Bronchial epithelial cell (primary cell): ENCODE measurements around the gene ZFAND6. TPM values are rescaled to one million over a fixed set of nuclear protein-coding genes. Genes with fewer than 3 reads are reported as not detected.
A peak's percentile ranks its signal among the peaks of the same experiment; 100 is the strongest.

Experiments used
- DNase-seq: peaks from one replicate; pipeline ENCODE4 v3.0.0-alpha.2; 2010; ENCODE audit warnings: low read depth
- FAIRE-seq: peaks from 2 replicates; lab custom pipeline; 2011; peaks lifted over from hg19 to GRCh38; lab: Jason Lieb, UNC
- H3K27me3 ChIP-seq: 2 replicates; pipeline ENCODE4 v1.5.1; 2011; ENCODE audit warnings: low read length; ENCODE audit not compliant: control insufficient read depth, insufficient read depth
- H3K36me3 ChIP-seq: 2 replicates; pipeline ENCODE4 v1.5.1; 2011; ENCODE audit warnings: low read length; ENCODE audit not compliant: control insufficient read depth, insufficient read depth
- H3K4me3 ChIP-seq: 2 replicates; pipeline ENCODE4 v1.5.1; 2011; ENCODE audit warnings: mild to moderate bottlenecking, low read depth, low read length, control low read depth
- CTCF ChIP-seq: IDR thresholded peaks from 2 replicates; pipeline ENCODE4 v1.5.1; 2011; ENCODE audit warnings: mild to moderate bottlenecking, moderate library complexity, low read length, control low read depth, inconsistent platforms; ENCODE audit not compliant: insufficient read depth, severe bottlenecking
- total RNA-seq: library from RNA; depleted of rRNA; stranded (reverse); fragments of >200 nt; gene quantifications from 2 replicates; pipeline ENCODE4 v1.2.1, GENCODE V29; 2014

ZFAND6 gene
- total RNA-seq, 1 donor from 2014 or later = 186 TPM

DNA sequence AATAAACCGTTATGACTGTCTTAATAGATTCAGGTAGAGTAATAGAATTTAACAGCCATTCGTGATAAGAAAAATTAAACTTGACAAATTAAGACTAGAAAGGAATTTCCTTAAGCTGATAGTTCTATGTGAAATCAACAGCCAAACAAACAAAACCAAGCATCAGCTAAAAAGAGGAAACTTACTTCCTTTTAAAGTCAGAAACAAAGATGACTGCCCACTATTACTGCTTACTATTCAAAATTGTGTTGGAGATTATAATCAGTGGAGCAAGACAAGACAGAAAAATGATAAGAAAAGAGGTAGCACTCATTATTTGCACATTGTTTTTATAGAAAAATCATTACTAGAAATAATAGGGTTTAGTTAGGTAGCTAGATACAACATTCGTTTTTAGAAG lies 79.5 kb downstream of the ZFAND6 start:
- Histone ChIP-seq H3K4me3 (no peak overlapping the region), H3K27me3 (no peaks in the 10 kb centered on the region), H3K36me3 (no peaks in the 10 kb centered on the region)
- FAIRE-seq (no peak), DNase-seq (no peak)
- TF ChIP-seq CTCF = no peak

- Histone ChIP-seq H3K27me3 (no peaks in the 10 kb centered on the region), H3K36me3 (no peaks in the 10 kb centered on the region), H3K4me3 (no peak overlapping the region)
- no peak for TF ChIP-seq CTCF
- DNase-seq (no peak), FAIRE-seq (no peak)
Measured at GRCh38 chr15:80140909-80141308, 81.4 kb downstream of the ZFAND6 start.

DNA sequence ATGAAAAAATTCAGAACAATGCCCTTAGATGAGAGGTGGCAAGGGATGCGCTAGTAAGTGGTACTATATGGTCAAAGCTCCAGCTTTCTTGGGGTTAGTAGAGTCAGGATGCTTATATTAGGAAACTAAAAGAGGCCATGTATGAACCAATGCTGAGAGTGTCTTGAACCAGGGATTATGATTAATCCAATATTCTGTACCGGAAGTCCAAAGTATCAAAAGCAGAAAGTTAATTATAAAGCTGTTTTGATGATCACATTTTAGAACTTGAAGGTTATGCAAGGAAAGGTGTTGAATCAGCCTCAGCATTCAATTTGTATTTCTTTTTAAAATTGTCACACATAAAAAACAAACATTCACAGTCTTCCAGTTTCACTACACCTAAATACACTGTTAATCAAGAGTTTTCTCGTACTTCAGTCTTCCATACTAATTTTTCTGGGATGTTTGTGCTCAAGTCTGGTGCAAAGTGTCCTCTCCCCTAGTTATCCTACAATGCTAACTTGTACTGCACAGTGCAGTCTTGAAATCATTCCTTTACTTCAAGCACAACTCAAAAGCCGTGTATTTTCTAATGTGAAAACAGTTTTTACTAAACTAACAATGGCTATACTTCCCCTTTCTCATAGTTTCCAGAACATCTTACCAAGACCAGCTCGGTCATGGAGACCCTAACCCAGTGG lies 82.6 kb downstream of the ZFAND6 start:
- Histone ChIP-seq H3K36me3 (no peaks in the 10 kb centered on the region), H3K27me3 (no peaks in the 10 kb centered on the region), H3K4me3 (no peak overlapping the region)
- DNase-seq = no peak
- no peak for TF ChIP-seq CTCF
- FAIRE-seq = no peak

DNA sequence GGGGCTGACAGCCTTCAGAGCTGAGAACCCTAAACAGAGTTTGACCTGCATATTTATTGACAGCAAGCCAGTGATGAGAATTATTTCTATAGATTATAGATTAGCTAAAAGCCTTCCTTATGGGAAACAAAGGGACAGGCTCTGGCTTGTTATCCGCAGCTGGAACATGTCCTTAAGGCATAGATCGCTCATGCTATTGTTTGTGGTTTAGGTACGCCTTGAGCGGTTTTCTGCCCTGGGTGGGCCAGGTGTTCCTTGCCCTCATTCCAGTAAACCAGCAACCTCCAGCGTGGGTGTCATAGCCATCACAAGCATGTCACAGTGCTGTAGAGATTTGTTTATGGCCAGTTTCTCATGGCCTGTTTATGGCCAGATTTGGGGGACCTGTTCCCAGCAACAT lies 83.2 kb downstream of the ZFAND6 start:
- FAIRE-seq (no peak), DNase-seq (peak; percentile 59)
- no peaks in the 10 kb centered on the region for H3K27me3 ChIP-seq
- H3K4me3 ChIP-seq = no peak overlapping the region
- H3K36me3 ChIP-seq = no peaks in the 10 kb centered on the region
- no peak for TF ChIP-seq CTCF

DNA sequence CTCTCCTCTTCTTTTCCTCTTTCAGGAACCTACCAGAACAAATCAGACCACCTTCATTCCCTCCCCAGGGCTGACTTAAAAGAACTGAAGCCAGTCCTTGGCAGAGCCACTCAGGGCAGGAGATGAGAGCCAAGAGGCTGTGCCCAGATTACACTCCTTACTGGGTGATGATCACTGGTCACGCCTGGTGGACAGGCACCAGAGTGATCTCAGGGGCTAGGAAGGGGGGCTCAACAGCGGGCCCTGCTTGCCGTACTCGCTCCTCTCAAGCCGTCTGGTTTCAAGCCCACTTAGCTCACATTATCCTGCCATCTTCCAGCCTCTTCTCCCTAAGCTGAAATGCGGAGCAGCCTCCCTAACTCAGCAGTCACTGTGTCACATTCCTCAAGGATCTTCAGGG lies 91.7 kb downstream of the ZFAND6 start:
- FAIRE-seq (no peak), DNase-seq (no peak)
- no peak overlapping the region for H3K4me3 ChIP-seq
- TF ChIP-seq CTCF = no peak
- peaks cover 3% of the 10 kb centered on the region for H3K36me3 ChIP-seq
- H3K27me3 ChIP-seq = no peaks in the 10 kb centered on the region

DNA sequence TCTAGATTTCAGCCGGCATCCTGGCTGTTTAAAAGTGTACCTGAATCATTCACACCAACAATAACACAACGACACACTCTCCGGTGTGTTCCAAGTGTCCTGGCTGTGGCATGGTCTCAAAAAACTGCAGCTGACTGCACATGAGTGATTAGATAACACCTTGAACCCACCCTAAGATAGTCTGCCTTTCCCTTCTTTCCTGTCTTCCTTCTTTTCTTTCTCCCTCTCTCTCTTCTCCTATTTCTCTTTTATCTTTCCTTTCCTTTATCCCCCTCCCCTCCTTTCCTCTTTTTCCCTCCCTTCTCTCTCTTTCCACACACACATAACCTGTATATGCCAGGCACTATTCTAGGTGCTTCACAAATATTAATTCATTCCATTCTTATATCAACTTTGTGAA lies 92.1 kb downstream of the ZFAND6 start:
- TF ChIP-seq CTCF = no peak

More for the DNA sequence above, 92.1 kb downstream of the ZFAND6 start:
- H3K27me3 ChIP-seq = no peaks in the 10 kb centered on the region
- H3K36me3 ChIP-seq = peaks cover 3% of the 10 kb centered on the region
- DNase-seq (no peak), FAIRE-seq (no peak)
- no peak overlapping the region for H3K4me3 ChIP-seq
